ENCODE results near the gene CNOT6. TPM values are rescaled to one million over a fixed set of nuclear protein-coding genes. Genes with fewer than 3 reads are reported as not detected.

Gene CNOT6
- total RNA-seq, 2 experiments from 2014 or later = 34.4 to 43.2 TPM

DNA sequence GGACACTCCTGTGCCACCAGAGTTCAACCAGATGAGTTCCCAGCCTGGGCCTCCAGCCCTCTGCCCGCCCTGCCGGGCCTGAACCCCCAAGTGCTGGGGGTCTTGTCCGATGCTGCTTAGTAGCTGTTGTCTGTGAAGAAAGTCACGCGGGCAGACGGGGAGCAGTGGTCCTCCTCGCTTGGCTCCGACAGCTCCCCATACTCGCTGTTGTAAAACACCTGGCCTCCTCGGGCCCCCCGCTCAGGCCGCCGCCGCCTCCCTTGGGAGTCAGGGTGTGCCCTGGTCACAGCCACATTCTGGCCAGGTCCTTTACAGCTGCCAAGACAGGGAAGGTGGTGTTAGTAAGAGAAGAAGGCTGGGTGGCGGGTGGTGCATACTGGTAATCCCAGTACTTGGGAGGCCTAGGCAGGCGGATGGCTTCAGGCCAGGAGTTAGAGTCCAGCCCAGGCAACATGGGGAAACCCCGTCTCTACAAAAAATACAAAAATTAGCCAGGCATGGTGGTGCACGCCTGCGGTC lies 109.0 kb downstream of the CNOT6 start:
- ChIA-PET POLR2A (no interaction called here), CTCF (no interaction called here)
- intact Hi-C loops (cut with DNase I, micrococcal nuclease) = no loop called here
- no peak for DNase-seq
- no peak for ATAC-seq
- Mint-ChIP-seq H3K27ac (no peak overlapping the region), H3K4me3 (no peak overlapping the region), H3K36me3 (ENCODE audit: low read depth) (no peaks in the 10 kb centered on the region), H3K4me1 (no peaks in the 10 kb centered on the region), H3K9me3 (ENCODE audit: low read depth) (no peaks in the 10 kb centered on the region), H3K27me3 (no peaks in the 10 kb centered on the region)

- H3K9me3 Mint-ChIP-seq (ENCODE audit: low read depth) = no peaks in the 10 kb centered on the region
- no peak overlapping the region for H3K4me3 Mint-ChIP-seq
- CTCF ChIA-PET = no interaction called here
- no peaks in the 10 kb centered on the region for H3K4me1 Mint-ChIP-seq
- DNase-seq (no peak), ATAC-seq (no peak)
- POLR2A ChIA-PET = no interaction called here
- no peaks in the 10 kb centered on the region for H3K27me3 Mint-ChIP-seq
- intact Hi-C loops (cut with DNase I, micrococcal nuclease) = no loop called here
- H3K27ac Mint-ChIP-seq = no peak overlapping the region
- H3K36me3 Mint-ChIP-seq (ENCODE audit: low read depth) = no peaks in the 10 kb centered on the region
Observed at GRCh38 chr5:180604271-180604670, 110.1 kb downstream of the CNOT6 start.

- H3K27me3 Mint-ChIP-seq = no peaks in the 10 kb centered on the region
- no peak overlapping the region for H3K4me3 Mint-ChIP-seq
- no peaks in the 10 kb centered on the region for H3K9me3 Mint-ChIP-seq (ENCODE audit: low read depth)
- no peak overlapping the region for H3K27ac Mint-ChIP-seq
- no peaks in the 10 kb centered on the region for H3K36me3 Mint-ChIP-seq (ENCODE audit: low read depth)
- H3K4me1 Mint-ChIP-seq = no peaks in the 10 kb centered on the region
- ATAC-seq = peak; percentile 74
- DNase-seq = peak; percentile 85
- intact Hi-C loops (cut with DNase I, micrococcal nuclease) = loop anchor here (1.0 to 5.0 kb wide), 5 partner anchors 80 to 312 kb away; partner anchors contain the start of gene CNOT6 (in 2 of the 2)
- POLR2A ChIA-PET = no interaction called here
- CTCF ChIA-PET = interaction anchor here (0.5 to 2.4 kb wide), 13 partner anchors 9 to 291 kb away, joined by 3 to 11 read pairs (median 4); no protein-coding TSS in a partner anchor
Observed at GRCh38 chr5:180605554-180606214, 111.5 kb downstream of the CNOT6 start.

- no peak for DNase-seq
- ATAC-seq = peak; percentile 9
- CTCF ChIA-PET = interaction anchor here (0.5 to 2.4 kb wide), 15 partner anchors 14 to 313 kb away, joined by 3 to 11 read pairs (median 3); partner anchors contain the start of gene SCGB3A1
- no peak overlapping the region for H3K27ac Mint-ChIP-seq
- H3K36me3 Mint-ChIP-seq (ENCODE audit: low read depth) = no peaks in the 10 kb centered on the region
- H3K4me1 Mint-ChIP-seq = no peaks in the 10 kb centered on the region
- H3K27me3 Mint-ChIP-seq = no peaks in the 10 kb centered on the region
- POLR2A ChIA-PET = no interaction called here
- H3K9me3 Mint-ChIP-seq (ENCODE audit: low read depth) = no peaks in the 10 kb centered on the region
- H3K4me3 Mint-ChIP-seq = no peak overlapping the region
- intact Hi-C loops (cut with DNase I, micrococcal nuclease) = loop anchor here (1.0 to 5.0 kb wide), 5 partner anchors 81 to 313 kb away; partner anchors contain the start of gene CNOT6 (in 2 of the 2)
Observed at GRCh38 chr5:180606215-180606785, 112.1 kb downstream of the CNOT6 start.

- ATAC-seq (no peak), DNase-seq (no peak)
- Mint-ChIP-seq H3K4me3 (no peak overlapping the region), H3K9me3 (ENCODE audit: low read depth) (no peaks in the 10 kb centered on the region), H3K27ac (no peak overlapping the region), H3K4me1 (no peaks in the 10 kb centered on the region), H3K27me3 (no peaks in the 10 kb centered on the region), H3K36me3 (ENCODE audit: low read depth) (no peaks in the 10 kb centered on the region)
- ChIA-PET CTCF (interaction anchor here (0.6 to 2.4 kb wide), 3 partner anchors 22 to 185 kb away, joined by 3 to 11 read pairs (median 3); no protein-coding TSS in a partner anchor), POLR2A (no interaction called here)
- intact Hi-C loops (cut with DNase I, micrococcal nuclease) = loop anchor here (5.0 kb wide), 2 partner anchors 109 to 116 kb away; partner anchors contain the start of gene CNOT6 (in 1 of the 2)
Observed at GRCh38 chr5:180607861-180608571, 113.8 kb downstream of the CNOT6 start.

DNA sequence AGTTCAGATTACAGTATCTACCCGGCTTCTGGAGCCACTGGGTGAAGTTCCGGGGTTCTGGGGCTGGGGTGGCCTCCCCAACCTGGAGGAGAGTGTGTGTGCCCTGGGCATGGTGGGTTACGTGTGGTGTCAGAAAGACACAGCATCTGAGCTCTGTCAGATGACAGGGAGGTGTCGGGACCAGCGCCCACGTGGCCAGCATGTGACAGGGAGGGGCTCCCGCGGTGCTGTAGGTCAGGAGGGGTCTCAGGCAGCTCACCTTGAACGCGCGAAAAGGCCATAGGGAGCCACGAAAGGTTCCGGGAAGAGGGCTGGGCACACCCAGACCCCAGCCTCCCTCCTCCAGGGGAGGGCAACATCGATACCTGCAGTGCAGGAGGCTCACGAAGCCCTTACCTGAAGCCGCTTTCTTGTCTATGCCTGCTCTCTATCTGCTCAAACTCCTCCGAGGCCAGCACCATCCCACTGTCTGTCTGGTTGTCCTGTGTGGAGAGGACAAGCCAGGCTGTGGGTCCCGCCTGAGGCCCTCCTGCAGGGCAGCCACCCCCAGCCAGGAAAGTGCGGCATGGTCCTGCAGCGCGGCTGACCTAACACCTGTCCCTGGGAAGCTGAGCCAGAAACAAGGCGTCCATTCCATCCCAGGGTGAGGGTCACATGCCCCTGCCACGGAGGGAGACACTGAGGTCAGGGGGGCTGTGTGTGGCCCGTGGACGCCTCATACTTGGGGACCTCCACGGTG lies 114.6 kb downstream of the CNOT6 start:
- intact Hi-C loops (cut with DNase I, micrococcal nuclease) = loop anchor here (5.0 kb wide), 2 partner anchors 109 to 116 kb away; partner anchors contain the start of gene CNOT6 (in 1 of the 2)
- ATAC-seq (no peak), DNase-seq (no peak)
- Mint-ChIP-seq H3K4me3 (no peak overlapping the region), H3K4me1 (no peaks in the 10 kb centered on the region), H3K36me3 (ENCODE audit: low read depth) (no peaks in the 10 kb centered on the region), H3K27ac (no peak overlapping the region), H3K27me3 (no peaks in the 10 kb centered on the region), H3K9me3 (ENCODE audit: low read depth) (no peaks in the 10 kb centered on the region)
- CTCF ChIA-PET = no interaction called here
- POLR2A ChIA-PET = no interaction called here

GRCh38 chr5:180609386-180609785 lies 115.2 kb downstream of the CNOT6 start:
- DNase-seq = no peak
- H3K9me3 Mint-ChIP-seq (ENCODE audit: low read depth) = no peaks in the 10 kb centered on the region
- intact Hi-C loops (cut with DNase I, micrococcal nuclease) = loop anchor here (5.0 kb wide), 2 partner anchors 108 to 117 kb away; partner anchors contain the start of gene CNOT6 (in 1 of the 2)
- H3K27me3 Mint-ChIP-seq = no peaks in the 10 kb centered on the region
- no peak overlapping the region for H3K4me3 Mint-ChIP-seq
- H3K27ac Mint-ChIP-seq = no peak overlapping the region
- ChIA-PET POLR2A (no interaction called here), CTCF (no interaction called here)
- no peaks in the 10 kb centered on the region for H3K4me1 Mint-ChIP-seq
- H3K36me3 Mint-ChIP-seq (ENCODE audit: low read depth) = no peaks in the 10 kb centered on the region
- no peak for ATAC-seq

DNA sequence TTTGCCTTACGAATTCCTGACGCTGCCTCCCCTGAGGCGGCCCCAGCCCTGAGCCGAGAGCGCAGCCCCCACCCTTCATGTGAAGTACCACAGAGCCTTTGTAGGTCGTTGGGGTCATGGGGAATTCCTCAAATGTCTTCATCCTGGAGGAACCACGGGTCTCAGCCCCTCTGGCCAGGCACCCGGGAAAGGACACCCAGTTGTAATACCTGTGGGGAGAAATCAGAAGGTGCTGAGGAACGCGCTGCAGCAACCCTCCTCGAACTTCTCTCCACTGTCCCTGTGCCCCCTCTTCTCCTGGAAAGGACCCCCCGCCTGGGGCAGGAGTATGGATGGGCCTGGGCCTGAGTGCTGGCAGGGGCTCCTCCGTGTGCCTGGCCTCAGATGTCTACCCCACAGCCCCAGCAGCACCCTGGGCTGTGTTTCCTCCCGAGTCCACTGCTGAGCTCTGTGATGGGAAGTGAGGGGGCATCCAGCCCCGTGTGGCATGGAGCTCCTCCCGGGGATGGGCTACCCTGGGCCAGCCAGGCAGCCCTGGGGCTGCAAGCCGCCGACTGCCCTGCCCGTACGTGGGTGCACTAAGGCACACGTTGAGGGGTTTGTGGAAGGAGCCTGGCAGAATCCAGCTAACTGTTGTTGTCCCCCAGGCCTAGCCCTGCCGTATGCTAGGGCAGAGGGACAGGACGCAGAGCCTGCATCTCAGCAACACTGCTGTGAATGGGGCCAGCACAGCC lies 115.8 kb downstream of the CNOT6 start:
- Mint-ChIP-seq H3K4me1 (no peaks in the 10 kb centered on the region), H3K36me3 (ENCODE audit: low read depth) (no peaks in the 10 kb centered on the region), H3K27ac (no peak overlapping the region), H3K27me3 (no peaks in the 10 kb centered on the region), H3K9me3 (ENCODE audit: low read depth) (no peaks in the 10 kb centered on the region), H3K4me3 (no peak overlapping the region)
- intact Hi-C loops (cut with DNase I, micrococcal nuclease) = loop anchor here (5.0 kb wide), 2 partner anchors 107 to 118 kb away; partner anchors contain the start of gene CNOT6 (in 1 of the 2)
- ATAC-seq (no peak), DNase-seq (no peak)
- POLR2A ChIA-PET = no interaction called here
- CTCF ChIA-PET = interaction anchor here (0.7 kb wide), 1 partner anchor 59 kb away, joined by 3 read pairs; no protein-coding TSS in a partner anchor

GRCh38 chr5:180611140-180611850 lies 117.1 kb downstream of the CNOT6 start:
- no peaks in the 10 kb centered on the region for H3K27me3 Mint-ChIP-seq
- ChIA-PET POLR2A (no interaction called here), CTCF (interaction anchor here (0.7 kb wide), 1 partner anchor 58 kb away, joined by 3 read pairs; no protein-coding TSS in a partner anchor)
- ATAC-seq (no peak), DNase-seq (no peak)
- H3K4me1 Mint-ChIP-seq = no peaks in the 10 kb centered on the region
- no peak overlapping the region for H3K4me3 Mint-ChIP-seq
- intact Hi-C loops (cut with DNase I, micrococcal nuclease) = no loop called here
- no peaks in the 10 kb centered on the region for H3K36me3 Mint-ChIP-seq (ENCODE audit: low read depth)
- H3K27ac Mint-ChIP-seq = no peak overlapping the region
- H3K9me3 Mint-ChIP-seq (ENCODE audit: low read depth) = no peaks in the 10 kb centered on the region

- Mint-ChIP-seq H3K27ac (no peak overlapping the region), H3K4me3 (no peak overlapping the region), H3K27me3 (no peaks in the 10 kb centered on the region), H3K4me1 (no peaks in the 10 kb centered on the region), H3K9me3 (ENCODE audit: low read depth) (no peaks in the 10 kb centered on the region), H3K36me3 (ENCODE audit: low read depth) (no peaks in the 10 kb centered on the region)
- DNase-seq (no peak), ATAC-seq (no peak)
- ChIA-PET CTCF (no interaction called here), POLR2A (no interaction called here)
- intact Hi-C loops (cut with DNase I, micrococcal nuclease) = no loop called here
Observed at GRCh38 chr5:180612683-180613082, 118.5 kb downstream of the CNOT6 start.

Measured in activated CD4-positive, alpha-beta T cell treated with anti-CD3 and anti-CD28 coated beads for 36 hours (primary cell).